Stimulated activated naive CD8-positive, alpha-beta T cell treated with anti-CD3 and anti-CD28 coated beads, Interleukin-15, Interleukin-2, amounts not matched to agents 100 ng/mL and 50 ng/mL, for 24 hours (primary cell): ENCODE results near the gene ZNF423.

ENCODE experiments used
- H3K27ac Mint-ChIP-seq: one replicate; pipeline ENCODE4 v1.8.0; 2021; ENCODE audit warnings: mild to moderate bottlenecking, mixed read lengths
- H3K27me3 Mint-ChIP-seq: one replicate; pipeline ENCODE4 v1.8.0; 2021; ENCODE audit warnings: mixed read lengths
- H3K36me3 Mint-ChIP-seq: one replicate; pipeline ENCODE4 v1.8.0; 2021; ENCODE audit warnings: low read depth, mixed read lengths
- H3K4me1 Mint-ChIP-seq: one replicate; pipeline ENCODE4 v1.8.0; 2021; ENCODE audit warnings: low read depth, mixed read lengths
- H3K4me3 Mint-ChIP-seq: one replicate; pipeline ENCODE4 v1.8.0; 2021; ENCODE audit warnings: mild to moderate bottlenecking, mixed read lengths
- H3K9me3 Mint-ChIP-seq: one replicate; pipeline ENCODE4 v1.8.0; 2021; ENCODE audit warnings: mixed read lengths

The ZNF423 gene

DNA sequence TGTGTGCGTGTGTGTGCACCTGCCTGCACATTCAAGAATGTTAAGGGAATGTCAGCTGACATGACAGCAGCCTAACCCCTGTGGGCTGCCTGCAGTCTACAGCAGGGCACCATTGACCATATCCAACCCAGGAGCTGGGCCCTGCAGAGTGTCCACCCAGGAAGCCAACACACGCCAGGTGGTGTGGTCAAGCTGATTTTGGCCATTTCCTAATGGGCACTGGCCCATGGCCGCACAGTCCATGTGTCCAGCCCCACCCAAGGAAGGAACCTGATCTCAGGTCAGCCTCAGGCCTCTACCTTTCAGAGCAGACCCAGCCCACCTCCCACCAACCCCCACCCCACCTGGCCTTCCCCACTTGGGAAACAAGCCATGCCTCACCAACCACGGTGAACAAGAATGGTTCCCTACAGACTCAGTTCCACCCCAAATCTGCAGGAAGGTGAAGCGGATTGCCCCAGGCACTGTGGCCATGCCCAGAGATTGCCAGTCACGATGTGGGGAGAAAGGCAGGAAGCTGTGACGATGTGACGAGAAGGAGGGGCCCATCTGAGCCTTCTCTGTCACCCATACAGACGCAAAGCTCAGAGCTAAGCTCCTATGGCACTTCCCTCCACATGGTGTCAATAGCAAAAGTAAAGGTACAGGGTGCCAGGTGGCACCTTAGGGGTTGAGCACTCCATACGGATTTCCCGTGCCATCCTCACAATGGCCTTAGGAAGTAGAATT lies 77.5 kb downstream of the ZNF423 start:
- Mint-ChIP-seq H3K9me3 (no peaks in the 10 kb centered on the region), H3K27ac (no peak overlapping the region), H3K36me3 (no peaks in the 10 kb centered on the region), H3K4me1 (no peaks in the 10 kb centered on the region), H3K27me3 (peaks cover 4% of the 10 kb centered on the region), H3K4me3 (no peak overlapping the region)

DNA sequence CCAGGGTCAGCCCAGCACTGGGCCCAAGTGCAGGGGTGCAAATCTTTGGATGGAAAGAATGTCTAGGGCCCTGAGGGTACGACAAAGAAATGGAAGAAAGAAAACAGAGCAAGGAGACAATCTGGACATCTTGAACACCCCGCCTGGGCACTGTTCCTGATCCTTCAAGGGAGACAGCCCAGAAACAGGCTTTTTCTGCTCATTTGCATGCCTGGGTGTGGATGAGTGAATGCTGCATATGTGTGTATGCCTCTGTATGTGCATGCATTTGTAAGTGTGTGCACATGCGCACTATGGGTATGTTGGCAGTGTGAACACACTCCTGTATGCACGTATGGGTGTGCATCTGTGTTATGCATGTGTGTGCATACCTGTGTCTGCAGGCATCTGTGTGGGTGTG lies 79.2 kb downstream of the ZNF423 start:
- Mint-ChIP-seq H3K36me3 (no peaks in the 10 kb centered on the region), H3K9me3 (no peaks in the 10 kb centered on the region), H3K27me3 (peaks cover 4% of the 10 kb centered on the region), H3K4me1 (no peaks in the 10 kb centered on the region), H3K4me3 (no peak overlapping the region), H3K27ac (no peak overlapping the region)

DNA sequence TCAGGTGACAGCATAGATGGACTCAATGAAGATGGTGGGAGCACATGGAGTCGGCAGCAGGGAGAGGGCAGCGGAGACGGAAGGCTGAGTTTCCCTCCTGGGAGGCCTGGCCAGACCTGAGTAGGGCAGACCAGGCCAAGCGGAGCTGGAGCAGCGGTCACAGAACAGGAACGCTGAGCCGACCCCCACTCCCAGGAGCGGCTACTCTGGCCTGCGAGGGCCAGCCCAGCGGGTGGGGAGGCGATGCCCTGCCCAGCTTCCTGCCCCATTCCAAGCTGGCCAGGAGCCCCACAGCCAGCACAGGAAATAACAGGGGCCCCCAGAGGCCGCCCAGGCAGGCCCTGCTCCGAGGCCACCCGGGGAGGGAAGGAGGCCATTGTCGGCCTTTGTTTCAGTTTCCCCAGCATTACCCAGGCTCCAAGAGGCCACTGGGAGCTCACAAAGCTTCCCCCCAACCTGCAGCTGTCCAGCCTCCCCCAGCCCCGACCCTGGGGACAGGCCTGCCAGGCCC lies 79.8 kb downstream of the ZNF423 start:
- peaks cover 4% of the 10 kb centered on the region for H3K27me3 Mint-ChIP-seq
- H3K27ac Mint-ChIP-seq = no peak overlapping the region
- no peaks in the 10 kb centered on the region for H3K9me3 Mint-ChIP-seq
- no peaks in the 10 kb centered on the region for H3K36me3 Mint-ChIP-seq
- no peaks in the 10 kb centered on the region for H3K4me1 Mint-ChIP-seq
- no peak overlapping the region for H3K4me3 Mint-ChIP-seq

DNA sequence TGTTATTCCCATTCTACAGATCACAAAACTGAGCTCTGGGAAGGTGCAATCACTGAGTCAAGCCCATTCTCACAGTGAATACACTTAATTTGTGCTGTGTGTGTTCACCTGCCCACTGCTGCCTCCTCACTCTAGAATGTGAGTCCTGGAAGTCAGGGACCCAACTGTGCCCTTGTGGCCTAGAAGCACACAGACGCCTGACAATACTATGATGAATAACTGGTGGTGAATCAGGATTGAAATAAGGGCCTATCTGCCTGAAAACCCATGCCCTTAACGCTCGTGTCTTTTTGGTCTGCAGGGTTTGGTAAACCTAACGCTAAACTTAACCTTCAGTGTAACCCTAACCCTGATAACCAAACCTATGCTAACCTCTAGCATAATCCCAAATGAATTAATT lies 80.3 kb downstream of the ZNF423 start:
- Mint-ChIP-seq H3K36me3 (no peaks in the 10 kb centered on the region), H3K9me3 (no peaks in the 10 kb centered on the region), H3K27ac (no peak overlapping the region), H3K27me3 (peaks cover 4% of the 10 kb centered on the region), H3K4me1 (no peaks in the 10 kb centered on the region), H3K4me3 (no peak overlapping the region)

DNA sequence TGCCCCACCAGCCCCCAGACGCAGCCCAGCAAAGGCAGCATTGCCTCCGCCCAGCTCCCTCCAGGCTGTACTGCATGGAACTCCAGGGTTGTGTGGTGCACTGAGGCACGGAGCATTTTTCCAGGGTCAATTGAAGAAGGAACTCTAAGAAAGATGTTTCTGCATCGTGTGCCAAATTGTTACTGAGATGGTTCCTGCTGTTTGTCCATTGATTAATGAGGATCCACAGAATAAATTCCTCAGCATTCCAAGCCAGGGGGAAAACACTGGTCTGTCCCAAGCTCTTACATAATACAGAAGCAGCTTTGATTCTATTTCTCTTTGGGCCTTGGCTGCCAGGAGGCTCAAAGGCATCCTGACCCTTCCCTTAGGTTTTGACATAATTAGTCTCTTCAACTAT lies 80.9 kb downstream of the ZNF423 start:
- Mint-ChIP-seq H3K27me3 (peaks cover 3% of the 10 kb centered on the region), H3K4me1 (no peaks in the 10 kb centered on the region), H3K4me3 (no peak overlapping the region), H3K27ac (no peak overlapping the region), H3K9me3 (no peaks in the 10 kb centered on the region), H3K36me3 (no peaks in the 10 kb centered on the region)

DNA sequence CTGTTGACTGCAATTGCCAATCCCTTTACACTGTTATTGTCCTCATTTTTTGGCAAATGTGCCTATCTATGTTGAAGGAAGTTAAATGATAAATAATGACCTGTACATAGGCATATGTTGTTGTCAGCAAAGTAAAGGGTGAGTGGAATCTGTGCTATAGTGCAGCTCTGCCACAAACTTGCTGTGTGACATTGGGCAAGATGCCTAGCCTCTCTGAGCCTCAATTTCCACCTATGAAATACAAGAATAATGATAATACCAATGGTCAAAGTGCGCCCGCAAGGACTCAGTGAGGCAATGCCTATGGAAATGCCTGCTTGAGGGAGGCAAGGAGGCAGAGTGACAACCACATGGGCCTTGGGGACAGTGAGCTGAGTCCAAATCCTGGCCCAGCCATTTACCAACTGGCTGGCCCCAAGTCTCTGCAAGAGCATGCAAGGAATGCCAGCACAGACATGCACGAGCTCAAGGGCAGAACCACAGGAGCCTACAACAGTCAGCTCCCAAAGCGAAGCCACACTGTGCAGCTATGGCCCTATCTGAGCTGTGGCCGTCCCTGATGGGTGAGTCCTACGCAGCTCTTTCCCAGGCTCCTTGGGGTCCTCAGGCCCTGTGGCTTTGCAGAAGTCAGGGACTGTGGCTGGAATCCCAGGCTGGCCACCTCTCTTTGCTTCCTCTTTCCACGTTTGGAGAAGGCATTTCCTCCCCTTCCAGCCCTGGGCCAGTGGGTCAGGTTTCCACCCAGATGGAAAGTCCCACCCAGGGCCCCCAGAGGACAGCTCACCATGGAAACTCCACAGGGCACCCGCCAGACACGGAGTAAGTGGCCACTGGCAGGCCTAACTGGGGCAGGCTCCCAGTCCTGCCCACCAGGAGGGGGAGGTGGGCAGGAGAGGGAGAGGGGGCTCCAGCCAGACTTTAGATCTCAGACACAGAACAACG lies 82.1 kb downstream of the ZNF423 start:
- H3K36me3 Mint-ChIP-seq = no peaks in the 10 kb centered on the region
- H3K27me3 Mint-ChIP-seq = no peaks in the 10 kb centered on the region
- no peak overlapping the region for H3K27ac Mint-ChIP-seq
- no peaks in the 10 kb centered on the region for H3K4me1 Mint-ChIP-seq
- H3K4me3 Mint-ChIP-seq = no peak overlapping the region
- H3K9me3 Mint-ChIP-seq = no peaks in the 10 kb centered on the region

DNA sequence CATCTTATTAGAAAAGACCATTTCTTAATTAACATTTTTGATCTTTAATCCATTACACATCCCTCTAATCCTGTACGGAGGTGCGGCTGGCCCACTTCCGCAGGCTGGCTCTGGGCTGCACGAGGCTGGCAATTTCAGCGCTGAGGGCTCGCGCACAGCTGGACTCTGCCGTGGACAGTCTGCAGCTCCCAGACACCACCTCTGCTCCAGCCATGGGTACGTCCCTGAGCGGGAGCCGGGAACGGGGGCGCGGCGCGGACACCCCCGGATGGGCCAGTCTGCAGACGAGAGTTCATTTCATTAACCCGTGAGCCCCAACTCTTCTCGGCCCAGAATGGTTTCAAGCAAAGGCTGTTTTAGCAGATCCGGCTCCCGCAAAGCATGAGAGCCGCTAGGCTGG lies 87.9 kb downstream of the ZNF423 start:
- H3K27me3 Mint-ChIP-seq = no peaks in the 10 kb centered on the region
- H3K4me1 Mint-ChIP-seq = no peaks in the 10 kb centered on the region
- H3K9me3 Mint-ChIP-seq = no peaks in the 10 kb centered on the region
- no peak overlapping the region for H3K4me3 Mint-ChIP-seq
- no peaks in the 10 kb centered on the region for H3K36me3 Mint-ChIP-seq
- H3K27ac Mint-ChIP-seq = no peak overlapping the region

DNA sequence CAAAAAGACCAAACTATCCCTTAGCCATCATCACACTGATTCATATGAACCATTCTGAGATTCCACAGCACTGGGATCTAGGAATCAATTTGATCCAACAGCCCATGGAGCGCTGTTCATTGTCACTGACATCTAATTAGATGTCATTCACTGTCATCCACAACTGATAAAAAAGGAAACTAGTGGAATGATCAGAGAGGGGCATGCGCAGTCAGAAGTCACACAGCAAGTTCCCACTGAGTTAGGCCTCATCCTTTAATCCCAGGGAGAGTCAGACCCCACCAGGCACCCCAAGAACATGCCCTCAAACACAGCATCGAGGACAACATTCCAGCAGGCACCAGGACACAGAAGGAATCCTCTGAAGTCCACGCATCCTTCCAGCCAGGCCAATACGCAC lies 88.5 kb downstream of the ZNF423 start:
- Mint-ChIP-seq H3K4me3 (no peak overlapping the region), H3K4me1 (no peaks in the 10 kb centered on the region), H3K27me3 (no peaks in the 10 kb centered on the region), H3K36me3 (no peaks in the 10 kb centered on the region), H3K9me3 (no peaks in the 10 kb centered on the region), H3K27ac (no peak overlapping the region)

DNA sequence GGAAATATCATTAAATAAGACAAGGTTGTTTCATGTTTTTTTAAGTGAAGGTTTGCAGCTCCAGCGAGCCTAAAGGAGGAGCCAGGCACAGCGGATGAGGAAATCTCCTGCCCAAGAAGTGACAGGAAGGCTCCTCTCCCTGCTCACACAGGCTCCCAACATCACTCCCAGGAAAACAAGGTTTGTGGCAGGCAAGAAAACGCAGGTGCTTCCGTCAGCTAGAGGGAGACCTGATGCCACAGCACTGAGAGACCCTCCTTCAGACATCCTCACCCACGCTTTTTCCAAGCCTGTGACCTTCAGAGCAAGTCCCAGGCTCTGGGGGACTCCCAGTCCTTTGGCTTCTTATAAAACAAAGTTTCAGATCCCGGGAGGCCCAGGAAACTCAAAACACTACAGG lies 89.7 kb downstream of the ZNF423 start:
- no peak overlapping the region for H3K27ac Mint-ChIP-seq

DNA sequence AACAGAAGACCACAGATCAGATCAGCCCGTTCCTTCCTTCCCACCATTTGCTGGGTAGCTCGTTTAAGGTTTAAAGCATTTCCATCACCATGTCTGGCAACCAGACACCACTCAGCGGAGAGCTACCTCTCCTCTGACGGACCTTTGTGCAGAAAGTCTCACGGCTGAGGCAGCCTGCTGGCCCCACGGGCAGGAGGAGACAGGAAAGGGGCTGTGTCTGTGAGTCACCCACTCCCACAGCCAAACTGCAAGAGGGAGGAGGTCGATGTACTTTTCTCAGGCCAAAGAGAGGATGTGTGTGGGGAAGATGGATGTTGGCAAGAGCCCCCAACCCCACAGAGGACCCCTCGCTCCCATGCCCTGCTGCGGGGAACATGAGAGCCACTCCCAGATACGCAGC lies 92.1 kb downstream of the ZNF423 start:
- no peak overlapping the region for H3K27ac Mint-ChIP-seq
- H3K4me1 Mint-ChIP-seq = no peaks in the 10 kb centered on the region
- H3K36me3 Mint-ChIP-seq = no peaks in the 10 kb centered on the region
- no peaks in the 10 kb centered on the region for H3K27me3 Mint-ChIP-seq
- H3K9me3 Mint-ChIP-seq = no peaks in the 10 kb centered on the region
- no peak overlapping the region for H3K4me3 Mint-ChIP-seq

More for the DNA sequence above, 89.7 kb downstream of the ZNF423 start:
- Mint-ChIP-seq H3K9me3 (no peaks in the 10 kb centered on the region), H3K36me3 (no peaks in the 10 kb centered on the region), H3K27me3 (no peaks in the 10 kb centered on the region), H3K4me1 (no peaks in the 10 kb centered on the region), H3K4me3 (no peak overlapping the region)

DNA sequence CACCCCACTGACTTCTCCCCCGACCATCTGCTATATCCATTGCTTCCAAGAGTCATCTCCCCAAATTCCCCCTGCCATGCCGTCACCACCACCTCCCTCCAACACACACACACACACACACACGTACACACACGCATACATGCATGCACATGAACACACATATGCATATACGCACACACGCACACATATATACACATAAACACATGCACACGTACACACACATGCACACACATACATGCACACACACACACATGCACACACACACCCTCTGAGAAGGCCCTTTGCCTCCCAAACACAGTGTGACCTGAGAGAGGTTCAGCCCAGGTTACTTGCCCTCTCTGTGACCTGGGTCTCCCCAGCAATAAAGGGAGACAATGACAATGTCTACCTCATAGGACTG lies 95.1 kb downstream of the ZNF423 start:
- Mint-ChIP-seq H3K27ac (no peak overlapping the region), H3K9me3 (no peaks in the 10 kb centered on the region), H3K36me3 (no peaks in the 10 kb centered on the region), H3K4me3 (no peak overlapping the region), H3K4me1 (no peaks in the 10 kb centered on the region), H3K27me3 (peaks cover 9% of the 10 kb centered on the region)

DNA sequence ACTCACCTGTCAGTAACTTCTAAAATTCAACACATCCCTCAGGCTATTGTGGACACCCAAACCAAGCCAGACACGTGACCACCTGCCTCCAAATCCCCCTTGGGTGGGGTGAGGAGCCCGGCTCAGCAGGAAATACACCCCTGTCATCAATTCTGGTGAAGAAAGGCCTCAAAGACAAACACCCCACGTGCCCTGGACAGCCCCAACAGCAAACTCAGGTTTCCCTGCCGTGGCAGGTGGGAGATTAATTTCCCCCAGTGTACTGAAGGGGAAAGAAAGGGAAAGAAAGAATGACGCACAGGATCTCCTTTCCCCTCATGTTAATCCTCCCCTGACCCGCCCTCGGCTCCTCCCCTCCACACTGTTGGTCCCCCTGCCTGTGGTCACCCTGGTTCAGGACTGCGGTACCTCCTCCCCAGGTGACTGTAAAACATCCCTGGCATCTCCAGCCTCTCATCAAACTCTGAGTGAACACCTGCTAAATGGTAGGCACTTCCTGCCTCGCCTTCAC lies 98.3 kb downstream of the ZNF423 start:
- Mint-ChIP-seq H3K4me3 (no peak overlapping the region), H3K27me3 (peaks cover 32% of the 10 kb centered on the region), H3K9me3 (no peaks in the 10 kb centered on the region), H3K36me3 (no peaks in the 10 kb centered on the region), H3K4me1 (peaks cover 11% of the 10 kb centered on the region), H3K27ac (no peak overlapping the region)

DNA sequence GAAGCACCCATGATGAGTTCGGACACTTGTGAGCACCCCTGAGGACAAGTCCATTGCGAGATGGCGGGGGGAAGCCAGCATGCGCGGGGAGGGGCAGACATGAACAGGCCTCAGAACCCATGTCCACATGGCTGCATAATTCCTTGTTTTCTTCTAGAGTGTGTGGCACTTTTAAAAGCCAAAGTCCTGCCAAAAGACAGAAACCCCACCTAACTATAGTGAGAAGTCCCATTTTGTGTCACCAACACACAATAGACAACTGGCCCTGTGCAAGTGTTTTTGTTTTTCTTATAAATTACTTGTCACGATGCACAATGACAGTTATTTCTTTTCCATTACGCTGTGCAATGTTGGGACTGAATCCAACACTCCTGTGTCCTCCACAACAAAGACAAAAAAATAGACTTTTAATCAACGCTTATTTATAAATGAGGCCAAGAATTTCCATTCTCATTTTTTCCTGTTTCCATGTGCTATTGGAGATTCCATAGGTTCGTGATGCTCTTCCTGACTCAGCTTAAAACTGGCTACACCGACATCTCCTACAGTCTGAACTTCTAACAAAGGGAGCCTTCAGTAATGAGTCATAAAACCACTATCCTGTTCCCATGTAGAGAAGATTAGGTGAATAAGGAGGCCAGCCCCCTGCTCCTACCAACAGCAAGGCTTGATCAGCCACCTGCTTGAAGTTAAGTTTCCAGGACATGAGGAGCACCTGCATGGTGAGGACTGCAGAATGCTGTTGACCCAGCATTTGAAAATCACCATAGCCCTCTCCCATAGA lies 98.9 kb downstream of the ZNF423 start:
- Mint-ChIP-seq H3K27ac (no peak overlapping the region), H3K27me3 (peaks cover 35% of the 10 kb centered on the region), H3K4me3 (no peak overlapping the region), H3K4me1 (peaks cover 11% of the 10 kb centered on the region), H3K36me3 (no peaks in the 10 kb centered on the region), H3K9me3 (no peaks in the 10 kb centered on the region)

DNA sequence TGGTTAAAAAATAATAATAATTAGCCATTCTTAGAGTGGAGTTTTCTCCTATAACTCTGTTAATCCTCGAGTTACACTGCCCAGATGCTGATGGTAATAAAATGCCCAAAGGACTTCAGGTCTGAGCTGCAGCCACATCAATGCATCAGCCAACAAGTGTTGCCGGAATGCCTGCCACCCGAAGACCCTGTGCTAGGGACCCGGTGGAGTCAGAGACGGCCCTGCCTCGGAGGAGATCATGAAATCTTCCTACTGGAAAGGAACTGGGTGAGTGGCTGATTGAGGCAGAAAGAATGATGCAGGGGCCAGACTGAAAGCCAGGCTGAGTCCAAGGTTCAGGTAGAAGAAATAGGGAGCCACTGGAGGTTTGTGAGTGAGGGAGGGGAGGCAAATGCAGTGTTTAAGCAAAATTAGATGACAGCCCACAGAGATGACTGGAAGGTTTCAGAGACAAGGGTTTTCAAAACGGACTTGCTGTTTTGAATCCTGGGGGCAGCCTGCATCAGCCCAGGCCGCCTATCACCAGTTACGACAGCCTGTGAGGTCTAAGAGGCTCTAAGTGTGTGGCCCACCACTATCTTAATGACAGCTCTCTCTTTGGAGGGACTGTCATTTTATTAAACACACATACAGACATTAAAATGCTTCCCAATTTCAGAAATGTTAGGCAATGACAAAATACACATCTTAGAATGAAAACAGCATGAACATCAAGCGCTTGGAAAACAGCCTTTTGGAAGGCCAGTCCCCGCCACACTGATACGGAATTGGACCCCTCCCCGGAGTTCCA lies 100.0 kb downstream of the ZNF423 start:
- Mint-ChIP-seq H3K27me3 (peaks cover 35% of the 10 kb centered on the region), H3K4me1 (peaks cover 11% of the 10 kb centered on the region), H3K36me3 (no peaks in the 10 kb centered on the region), H3K27ac (no peak overlapping the region), H3K4me3 (no peak overlapping the region), H3K9me3 (no peaks in the 10 kb centered on the region)
